Activated T-cell treated with anti-CD3 and anti-CD28 coated beads, Interleukin-2, amount 50 U/mL, for 1 hour (primary cell): ENCODE data around the gene EEF1AKMT2.

Experiments used
- DNase-seq: peaks from one replicate; pipeline ENCODE4 v3.0.0-alpha.2; 2020

The EEF1AKMT2 gene

GRCh38 chr10:124736491-124737136, 55.1 kb downstream of the EEF1AKMT2 start:
- no peak for DNase-seq

GRCh38 chr10:124735491-124736286, 56.0 kb downstream of the EEF1AKMT2 start:
- no peak for DNase-seq

DNA sequence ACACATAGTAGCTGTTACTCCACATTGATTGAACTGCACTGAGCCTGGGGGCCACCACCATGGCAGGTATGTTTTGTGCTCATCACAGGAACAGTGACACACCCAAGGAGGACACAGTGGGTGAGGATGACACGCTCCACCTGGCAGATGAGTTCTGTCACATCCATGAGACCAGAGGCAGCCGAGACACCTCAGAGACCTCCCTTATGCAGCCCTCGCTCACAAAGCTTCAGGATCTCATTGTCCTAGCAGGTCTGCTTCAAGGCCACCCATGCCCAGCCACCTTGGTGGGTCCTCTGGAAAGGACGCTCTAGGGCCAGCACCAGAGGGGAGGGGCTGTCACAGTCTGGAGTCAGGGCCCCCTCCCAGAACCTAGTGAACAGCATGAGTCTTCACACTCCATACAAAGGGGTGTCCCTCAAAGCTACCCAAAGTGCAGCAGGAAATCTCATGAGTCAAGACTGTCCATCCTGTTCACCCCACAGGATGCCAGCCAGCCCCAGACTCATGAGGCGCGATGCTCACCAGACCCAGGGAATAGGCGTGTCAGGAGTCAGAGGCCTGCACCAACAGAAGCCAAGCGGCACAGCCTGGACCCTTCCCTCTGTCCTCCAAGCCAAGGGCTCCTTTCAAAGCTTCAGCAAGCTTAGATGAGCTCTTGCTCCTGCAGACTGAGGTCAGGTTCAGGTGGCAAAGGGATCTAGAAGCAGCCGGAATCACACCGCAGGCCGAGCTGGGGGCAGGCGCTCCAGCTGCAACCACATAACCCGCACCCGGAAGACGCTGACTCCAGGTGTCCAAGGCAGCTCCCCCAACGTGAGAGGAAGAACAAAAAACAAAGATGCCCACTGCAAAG, 57.1 kb downstream of the EEF1AKMT2 start:
- DNase-seq = no peak

- no peak for DNase-seq
Measured at GRCh38 chr10:124733571-124734245, 58.0 kb downstream of the EEF1AKMT2 start.

DNA sequence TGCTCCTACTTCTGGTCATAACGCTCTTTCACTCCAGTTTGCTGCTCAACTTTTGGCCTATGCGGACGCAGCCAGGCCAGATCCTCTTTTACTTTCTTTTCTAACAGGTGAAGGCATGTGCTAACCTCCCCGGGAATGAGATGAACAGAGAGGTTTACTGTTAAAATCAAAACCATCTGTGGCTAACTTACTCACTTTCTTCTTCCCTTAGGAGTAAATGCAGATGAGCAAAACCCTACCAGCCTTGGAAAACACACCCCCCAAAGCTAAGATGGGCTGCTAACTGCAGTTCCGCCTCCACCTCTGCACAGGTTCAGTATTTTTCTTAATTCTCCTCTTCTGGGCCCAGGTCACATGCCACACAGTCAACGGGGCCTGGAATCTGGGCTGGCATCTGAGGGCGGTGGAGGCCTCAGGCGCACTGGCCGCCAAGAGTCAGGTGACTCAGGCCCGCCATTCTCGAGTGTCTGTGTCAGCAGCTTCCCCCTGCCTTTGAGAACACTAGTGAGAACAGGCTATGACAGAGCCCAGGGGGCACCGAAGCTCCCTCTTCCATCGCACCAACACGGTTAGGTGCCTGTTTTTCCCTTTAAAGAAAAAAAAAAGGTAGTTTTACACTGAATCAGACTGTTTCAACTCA, 58.6 kb downstream of the EEF1AKMT2 start:
- peak; percentile 58 for DNase-seq

GRCh38 chr10:124731551-124731950, 60.1 kb downstream of the EEF1AKMT2 start:
- no peak for DNase-seq

DNA sequence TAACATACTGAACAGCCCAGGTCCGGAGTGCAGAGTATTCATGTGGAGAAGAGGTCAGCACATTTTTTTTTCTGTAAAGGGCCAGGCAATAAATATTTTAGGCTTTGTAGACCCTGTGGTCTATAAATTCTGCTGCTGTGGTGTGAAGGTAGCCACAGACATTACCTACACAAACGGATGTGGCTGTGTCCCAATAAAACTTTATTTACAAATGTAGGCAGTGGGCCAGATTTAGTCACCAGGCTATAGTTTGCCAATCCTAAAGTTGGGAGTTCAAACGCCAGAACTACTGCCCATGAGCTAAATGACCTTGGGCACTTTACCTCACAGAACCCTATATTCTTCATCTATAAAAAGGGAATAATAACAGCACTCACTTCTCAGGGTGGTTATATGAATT, 60.9 kb downstream of the EEF1AKMT2 start:
- no peak for DNase-seq

DNA sequence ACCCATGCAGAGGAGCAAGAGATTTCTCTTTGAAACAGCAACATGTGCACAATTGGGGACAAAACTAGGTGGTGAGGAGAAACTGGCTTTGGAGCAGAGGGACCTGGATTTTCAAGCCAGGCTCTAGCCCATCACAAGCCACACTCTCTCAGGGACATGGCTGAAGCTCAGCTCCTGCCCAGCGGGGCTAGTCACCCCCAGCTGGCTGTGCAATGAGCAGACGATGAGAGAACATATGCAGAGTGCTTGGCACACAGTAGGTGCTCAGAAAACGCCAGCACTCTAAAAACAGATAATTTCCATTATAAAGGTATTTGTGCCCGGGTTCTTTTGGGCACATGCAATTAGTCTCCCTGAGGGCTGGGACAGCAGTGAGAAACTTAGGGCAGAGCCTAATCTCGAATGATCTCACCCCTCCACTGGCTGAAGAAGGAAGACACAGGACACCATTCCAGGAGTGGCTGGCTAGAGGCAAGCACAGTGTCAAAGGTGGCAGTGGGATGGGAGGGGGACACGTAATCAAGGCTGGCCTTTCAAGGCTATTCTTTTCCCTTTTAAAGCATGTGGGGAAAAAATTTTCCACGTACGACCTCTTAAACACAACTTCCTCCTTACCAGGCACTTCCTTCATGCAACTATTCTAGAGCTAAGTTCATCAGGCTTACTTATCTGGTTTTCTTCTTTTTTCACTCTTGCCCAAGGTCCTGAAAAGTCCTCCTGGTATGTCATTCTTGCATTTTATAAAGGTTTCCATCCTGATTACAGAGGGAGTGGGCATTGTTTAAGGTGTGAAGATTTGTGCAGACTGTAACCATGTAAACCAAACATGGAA, 62.6 kb downstream of the EEF1AKMT2 start:
- no peak for DNase-seq

DNA sequence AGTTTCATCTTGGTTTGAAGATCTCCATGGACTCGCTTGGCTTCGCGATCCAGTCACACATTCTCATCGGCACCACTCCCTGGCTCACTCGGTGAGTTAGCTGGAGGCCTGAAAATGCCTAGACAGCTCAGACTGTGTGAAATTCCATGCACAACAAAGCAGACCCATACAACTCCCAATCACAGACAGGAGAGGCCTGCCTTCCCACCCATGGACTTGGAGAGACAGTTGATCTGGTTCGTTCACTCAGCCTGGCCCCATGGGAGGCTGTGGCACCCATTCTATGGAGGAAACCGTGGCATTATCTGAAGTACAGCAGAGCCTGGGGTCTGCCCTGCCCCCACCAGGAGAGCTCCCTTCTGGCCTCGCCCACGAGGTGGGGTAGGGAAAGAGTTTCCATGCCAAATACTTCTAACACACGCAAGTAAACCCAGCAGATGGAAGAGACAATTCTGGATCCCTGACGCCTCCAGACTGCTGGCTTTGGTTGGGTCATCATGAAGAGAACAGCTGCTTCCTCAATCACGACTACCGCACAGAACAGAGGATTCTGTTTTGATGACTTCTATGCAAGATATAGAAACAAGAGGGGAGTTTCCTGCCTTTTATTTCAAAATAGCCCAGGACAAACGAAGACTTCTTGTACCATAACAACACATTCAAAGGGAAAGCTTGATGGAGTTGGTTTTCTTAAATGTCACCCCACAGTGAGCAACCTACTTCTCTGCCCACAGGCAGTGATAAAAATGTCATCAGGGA, 63.4 kb downstream of the EEF1AKMT2 start:
- peak; percentile 22 for DNase-seq

DNA sequence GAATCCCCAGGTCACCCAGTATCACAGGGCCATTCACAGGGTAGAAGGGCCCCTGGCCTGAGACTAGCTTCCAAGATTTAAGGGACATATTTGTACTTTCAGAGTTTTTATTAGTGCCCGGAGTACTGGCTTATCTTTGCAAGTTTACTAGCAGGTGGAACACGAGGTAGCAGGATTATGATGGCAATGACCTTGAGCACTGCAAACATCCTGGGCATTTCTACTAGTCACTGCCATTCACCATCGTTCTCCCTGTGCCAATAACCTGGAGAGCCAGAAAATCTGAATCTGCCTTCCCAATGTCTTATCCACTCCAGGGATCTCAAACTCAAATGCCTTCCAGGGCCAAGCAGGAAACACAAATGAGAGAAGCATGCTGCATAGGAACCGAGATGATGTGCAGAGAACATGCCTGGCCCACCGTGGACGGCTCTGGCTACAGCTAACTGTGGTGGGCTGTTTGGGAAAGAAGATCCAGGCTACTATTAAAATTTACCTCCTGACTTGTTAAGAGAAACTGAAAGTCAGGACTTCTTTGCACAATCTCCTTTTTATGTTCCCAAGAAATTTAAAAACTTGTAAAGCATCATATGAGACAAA, 64.2 kb downstream of the EEF1AKMT2 start:
- DNase-seq = peak; percentile 12

DNA sequence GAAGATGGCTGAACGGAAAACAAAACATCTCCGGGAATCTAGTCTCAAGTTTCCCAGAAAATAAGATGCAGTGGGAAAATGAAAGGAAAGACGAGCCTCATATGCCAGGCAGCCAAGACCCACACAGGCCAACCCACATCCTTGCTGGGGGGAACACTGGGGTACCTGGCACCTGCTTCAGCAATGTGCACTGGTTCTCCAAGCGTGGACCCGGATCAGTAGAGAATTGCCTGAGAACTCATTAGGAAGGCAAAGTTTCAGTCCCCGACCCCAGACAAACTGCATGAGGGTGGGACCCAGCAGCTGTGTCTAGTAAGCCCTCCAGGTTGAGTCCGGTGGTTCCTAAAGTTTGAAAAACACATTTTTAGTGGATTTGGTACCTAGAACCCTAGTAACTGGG, 65.9 kb downstream of the EEF1AKMT2 start:
- peak; percentile 14 for DNase-seq

GRCh38 chr10:124725171-124725631, 66.5 kb downstream of the EEF1AKMT2 start:
- peak; percentile 11 for DNase-seq

DNA sequence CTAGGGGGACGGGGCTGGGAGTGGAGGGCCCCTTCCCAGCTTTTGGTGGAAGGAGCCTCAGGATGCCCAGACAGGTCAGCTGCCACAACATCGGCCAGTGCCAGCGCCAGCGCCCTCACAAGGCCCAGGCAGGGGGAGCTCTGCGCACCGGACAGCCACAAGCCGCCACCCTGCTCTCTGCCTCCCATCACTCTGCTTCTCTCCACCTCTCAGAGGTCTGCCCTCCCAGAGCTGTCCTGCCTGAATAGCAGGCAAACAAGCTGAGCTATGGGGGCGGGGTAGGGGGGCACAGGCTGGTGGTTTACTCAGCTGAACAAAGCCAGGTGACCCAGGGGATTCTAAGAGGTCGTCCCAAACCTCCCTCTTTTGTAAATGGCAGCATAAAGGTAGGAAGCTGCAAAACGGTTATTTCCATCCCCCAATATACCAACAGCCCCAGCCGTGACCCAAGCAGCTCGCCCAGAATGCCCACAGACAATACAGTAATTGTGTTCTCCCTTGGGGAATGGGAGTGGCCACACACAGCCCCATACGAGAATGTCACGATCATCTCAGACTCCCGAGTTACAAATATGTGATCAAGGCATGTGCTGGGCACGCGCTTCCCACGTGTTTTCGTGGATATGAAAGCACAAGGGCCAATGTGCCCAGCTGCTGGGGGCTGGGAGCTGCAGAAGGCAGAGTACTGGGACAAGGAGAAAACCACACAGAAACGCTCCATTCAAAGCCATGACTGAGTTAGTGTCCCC, 67.2 kb downstream of the EEF1AKMT2 start:
- DNase-seq = peak; percentile 21

GRCh38 chr10:124723826-124724225, 67.9 kb downstream of the EEF1AKMT2 start:
- DNase-seq = no peak

DNA sequence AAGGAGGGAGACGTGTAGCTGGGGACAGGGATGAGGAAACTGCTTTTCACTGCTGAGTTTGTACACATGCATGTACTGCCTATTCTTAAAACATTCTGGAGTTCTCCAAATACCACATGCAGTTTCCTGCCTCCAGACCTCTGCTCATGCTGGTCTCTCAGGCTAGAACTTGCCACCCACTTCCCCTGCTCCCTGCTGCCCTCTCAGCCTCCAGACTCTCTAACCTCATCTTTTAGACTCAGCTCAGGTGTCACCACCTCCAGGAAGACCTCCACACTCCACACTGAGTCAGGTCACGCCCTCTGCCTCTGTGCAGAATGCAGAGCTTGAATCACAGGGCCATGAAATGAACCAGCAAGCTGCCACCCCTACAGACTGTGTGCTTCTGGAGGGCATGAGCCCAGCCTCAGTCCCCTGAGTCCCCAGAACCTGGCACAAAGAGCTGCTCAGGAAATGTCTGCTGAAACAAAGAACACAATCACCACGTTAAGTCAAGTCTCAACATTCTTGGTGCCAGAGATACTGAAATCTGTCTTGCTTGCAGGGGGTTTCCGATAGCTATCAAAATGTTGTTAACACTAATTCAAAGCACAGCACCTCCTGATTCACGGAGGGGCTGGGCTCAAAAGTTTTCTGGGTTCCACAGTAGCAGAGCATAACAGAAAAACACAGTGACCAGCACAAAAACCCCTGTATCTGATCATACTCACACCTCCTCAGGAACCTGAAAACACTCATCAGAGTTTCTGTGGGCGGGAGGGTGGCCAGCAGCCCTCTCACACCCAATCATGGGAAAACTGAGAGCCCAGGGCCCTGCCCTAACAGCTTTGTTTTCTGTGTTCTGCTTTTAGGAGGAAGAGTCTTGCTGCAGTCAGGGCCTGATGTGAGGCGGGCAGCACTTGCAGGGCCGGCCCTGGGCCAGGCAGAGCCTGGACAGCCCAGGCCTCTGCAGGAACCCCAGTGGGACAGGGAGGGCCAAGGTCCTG, 68.6 kb downstream of the EEF1AKMT2 start:
- peak; percentile 52 for DNase-seq

DNA sequence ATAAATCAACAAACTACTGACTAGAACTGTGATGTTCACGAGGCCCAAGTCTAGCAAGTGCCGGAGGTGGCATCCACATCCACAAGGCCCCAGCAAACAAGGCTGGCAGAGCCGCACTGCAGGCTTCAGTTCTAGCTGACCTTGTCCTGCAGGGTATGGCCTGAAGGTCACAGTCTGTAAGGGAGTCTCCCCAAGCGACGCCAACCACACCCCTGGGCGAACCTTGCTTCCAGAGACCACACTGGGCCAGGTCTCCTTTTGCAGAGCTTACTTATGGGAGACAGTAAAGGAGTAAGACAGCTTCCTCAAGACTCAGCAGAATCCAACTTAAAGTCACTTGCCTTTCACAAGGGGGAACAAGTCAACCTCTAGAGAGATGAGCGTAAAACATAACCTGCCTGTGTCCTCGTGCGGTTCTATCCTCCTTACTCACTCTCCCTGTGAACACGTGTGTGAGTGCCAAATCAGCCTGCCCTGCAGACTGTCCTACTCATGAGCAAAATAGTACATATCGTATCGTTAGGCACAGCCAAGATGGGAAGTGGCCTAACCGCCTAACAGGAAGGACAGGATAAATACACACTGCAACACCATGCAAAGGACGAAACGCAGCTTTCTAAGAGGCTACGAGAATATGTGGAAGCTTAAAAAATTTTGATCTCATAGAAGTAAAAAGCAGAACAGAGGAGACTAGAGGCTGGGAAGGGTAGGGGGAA, 70.2 kb downstream of the EEF1AKMT2 start:
- no peak for DNase-seq

DNA sequence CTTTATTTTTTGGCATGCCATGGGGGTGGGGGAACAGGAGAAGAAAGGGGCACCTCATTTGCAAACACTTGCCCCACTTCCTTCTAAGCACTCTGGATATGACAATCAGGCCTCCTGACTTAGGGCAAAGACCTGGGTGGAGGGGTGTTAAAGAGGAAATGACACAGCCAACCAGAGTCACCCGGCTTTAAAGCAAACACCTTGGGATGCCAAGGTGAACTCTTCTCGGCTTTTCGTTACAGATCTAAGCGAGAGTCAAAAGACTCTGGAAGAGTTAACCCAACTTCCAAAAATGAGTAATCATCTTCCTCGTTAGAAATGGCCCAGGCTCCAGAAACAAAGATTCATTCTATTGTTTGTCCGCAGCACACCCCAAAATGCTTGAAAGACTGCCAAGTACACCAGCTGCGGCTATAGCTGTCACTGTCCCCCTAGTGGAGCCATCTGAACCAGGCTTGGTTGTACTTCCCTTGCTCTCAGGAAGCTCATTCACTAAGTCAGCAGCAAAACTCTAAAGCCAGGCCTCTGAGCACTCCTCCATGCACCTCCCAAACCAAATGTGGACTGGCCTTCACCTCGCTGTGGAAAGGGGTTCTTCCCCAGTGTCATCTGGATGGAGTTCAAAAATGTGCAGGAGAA, 72.4 kb downstream of the EEF1AKMT2 start:
- peak; percentile 62 for DNase-seq
